Right lobe of liver (tissue), 6 donors: ENCODE measurements around the gene EEF2. TPM values are rescaled to one million over a fixed set of nuclear protein-coding genes. Genes with fewer than 3 reads are reported as not detected.
A peak's percentile ranks its signal among the peaks of the same experiment; 100 is the strongest.
"Not testable (repeated sequence)": the region's sequence is repeated elsewhere in the genome, so short reads cannot be mapped to it uniquely, and the experiment has no call there.

Experiments used
- ATAC-seq, 4 donors: fragments of 200-7000 bp; cut with Tn5 transposase; one replicate each; pipeline ENCODE4 v1.9.1; 2020; ENCODE audit warnings: mild to moderate bottlenecking in 4 of 4, moderate library complexity in 4 of 4
- DNase-seq, 3 donors: peaks; one replicate each; pipeline ENCODE4 v3.0.0-alpha.2; 2020
- H3K27ac ChIP-seq, 3 donors: fragments of 200-600 bp; one replicate each; pipeline ENCODE4 v1.8.0; 2022
- H3K27me3 ChIP-seq, 2 donors: fragments of 200-600 bp; one replicate each; pipeline ENCODE4 v1.8.0; 2022
- H3K36me3 ChIP-seq, 4 donors: fragments of 200-600 bp; sonication (generic) in 1 of 4; one replicate each; pipeline versions ENCODE4 v1.5.1 to v1.8.0; 2017 to 2022; ENCODE audit warnings: control low read depth in 1 of 4
- H3K4me1 ChIP-seq, 4 donors: fragments of 200-600 bp; sonication (generic) in 1 of 4; one replicate each; pipeline versions ENCODE4 v1.5.1 to v1.8.0; 2017 to 2022; ENCODE audit warnings: control low read depth in 1 of 4
- H3K4me3 ChIP-seq, 3 donors: fragments of 200-600 bp; one replicate each; pipeline ENCODE4 v1.8.0; 2022
- H3K9me3 ChIP-seq, 4 donors: fragments of 200-600 bp; sonication (generic) in 1 of 4; one replicate each; pipeline versions ENCODE4 v1.5.1 to v1.8.0; 2017 to 2022; ENCODE audit warnings: control low read depth in 1 of 4
- CTCF ChIP-seq, 4 donors: fragments of 200-600 bp in 3 of 4; fragments of 450-650 bp in 1 of 4; IDR thresholded peaks; one replicate each; pipeline versions ENCODE4 v1.5.1 to v1.8.0; 2016 to 2022; ENCODE audit warnings: antibody characterized with exemption in 4 of 4, mild to moderate bottlenecking in 2 of 4
- POLR2A ChIP-seq: fragments of 450-650 bp; IDR thresholded peaks from one replicate; pipeline ENCODE4 v1.6.1; 2017; ENCODE audit warnings: antibody characterized with exemption, mild to moderate bottlenecking
- WGBS: methylation state at CpG from one replicate; pipeline ENCODE4 v1.1.6; 2018; ENCODE audit warnings: low coverage, low lambda C conversion rate; ENCODE audit not compliant: insufficient coverage; ENCODE audit errors: missing lambda C conversion rate; 5-methylcytosine and 5-hydroxymethylcytosine counted together
- intact Hi-C, 2 donors: fragments of 100-400 bp; cut with DNase I; formaldehyde crosslinking; loops; one replicate each; pipeline versions ENCODE4 v1.11.2 to v1.14.1; 2022
- total RNA-seq, 6 experiments: library from RNA; depleted of rRNA in 2 of 6; stranded (reverse); fragments of >200 nt in 2 of 6; fragmentation: NEBNext Ultra II Directional in 3 of 6; extraction: Animal tissue kit (Norgen Biotek cat#: 25700) in 3 of 6; gene quantifications; one replicate each; pipeline versions ENCODE4 v1.1.0 to v1.2.4, GENCODE V29; 2016 to 2023
- donor health status: DM: no; HTN: yes; CAD: no.
- donor health status: DM: no; HTN: no; CAD: no.
- donor health status: DM: no; HTN: no; CAD: no.
- donor health status: DM: no; HTN: yes; CAD: no.
- donor health status: DM: no; HTN: yes; CAD: no.

EEF2 gene
- total RNA-seq, 6 experiments from 2014 or later = 933 to 1,231 (median 1,031) TPM

- Histone ChIP-seq H3K36me3 (peaks cover 9 to 65% (median 25%) of the 10 kb centered on the region in 4 donors), H3K4me1 (no peaks in the 10 kb centered on the region), H3K27ac (no peak overlapping the region), H3K4me3 (no peak overlapping the region), H3K27me3 (no peaks in the 10 kb centered on the region), H3K9me3 (no peaks in the 10 kb centered on the region)
- ATAC-seq (no peak), DNase-seq (no peak)
- intact Hi-C loops = no loop called here
- TF ChIP-seq POLR2A (no peak), CTCF (IDR thresholded peaks at IDR 0.05) (no peak)
- WGBS = 100% methylated on average over 2 of the region's 15 CpGs
Measured at GRCh38 chr19:3959766-3960131, 25.5 kb downstream of the EEF2 start.

- no peak overlapping the region for H3K27ac ChIP-seq
- no peaks in the 10 kb centered on the region for H3K4me1 ChIP-seq
- intact Hi-C loops = no loop called here
- H3K9me3 ChIP-seq = no peaks in the 10 kb centered on the region
- H3K36me3 ChIP-seq = peaks cover 9 to 62% (median 25%) of the 10 kb centered on the region in 4 donors
- ATAC-seq = peak in 2 of 4 donors; percentile 10 to 20
- TF ChIP-seq POLR2A (no peak), CTCF (IDR thresholded peaks at IDR 0.05) (no peak)
- H3K4me3 ChIP-seq = no peak overlapping the region
- no peak for DNase-seq
- 100% methylated on average over 2 of the region's 86 CpGs for WGBS
- no peaks in the 10 kb centered on the region for H3K27me3 ChIP-seq
Measured at GRCh38 chr19:3958836-3959765, 26.2 kb downstream of the EEF2 start.

GRCh38 chr19:3955688-3956087, 29.6 kb downstream of the EEF2 start:
- peaks cover 0 to 31% (median 9%) of the 10 kb centered on the region in 4 donors for H3K36me3 ChIP-seq
- 100% methylated on average over 1 of the region's 10 CpGs for WGBS
- no peak overlapping the region for H3K27ac ChIP-seq
- intact Hi-C loops = no loop called here
- ATAC-seq (no peak), DNase-seq (no peak)
- H3K27me3 ChIP-seq = no peaks in the 10 kb centered on the region
- H3K4me3 ChIP-seq = no peak overlapping the region
- H3K4me1 ChIP-seq = no peaks in the 10 kb centered on the region
- TF ChIP-seq POLR2A (no peak), CTCF (IDR thresholded peaks at IDR 0.05) (no peak)
- H3K9me3 ChIP-seq = no peaks in the 10 kb centered on the region

GRCh38 chr19:3955276-3955675, 30.0 kb downstream of the EEF2 start:
- peaks cover 0 to 28% (median 8%) of the 10 kb centered on the region in 4 donors for H3K36me3 ChIP-seq
- not testable (repeated sequence) for H3K27me3 ChIP-seq

GRCh38 chr19:3954107-3954506, 31.2 kb downstream of the EEF2 start:
- ATAC-seq = no peak

More at GRCh38 chr19:3955276-3955675, 30.0 kb downstream of the EEF2 start:
- WGBS = 88% methylated on average over 13 of the region's 13 CpGs
- intact Hi-C loops, ATAC-seq, H3K27ac ChIP-seq, H3K9me3 ChIP-seq, H3K4me1 ChIP-seq, H3K4me3 ChIP-seq, DNase-seq: not testable (repeated sequence)

GRCh38 chr19:3952755-3953276, 32.4 kb downstream of the EEF2 start:
- H3K27ac ChIP-seq, H3K36me3 ChIP-seq, H3K27me3 ChIP-seq, H3K9me3 ChIP-seq, DNase-seq, intact Hi-C loops, ATAC-seq, H3K4me1 ChIP-seq, H3K4me3 ChIP-seq: not testable (repeated sequence)
- 89% methylated on average over 6 of the region's 9 CpGs for WGBS

More at GRCh38 chr19:3954107-3954506, 31.2 kb downstream of the EEF2 start:
- Histone ChIP-seq H3K27me3 (no peaks in the 10 kb centered on the region), H3K4me1 (no peaks in the 10 kb centered on the region), H3K36me3 (peaks cover 0 to 16% (median 1%) of the 10 kb centered on the region in 4 donors), H3K27ac (no peak overlapping the region), H3K4me3 (no peak overlapping the region), H3K9me3 (no peaks in the 10 kb centered on the region)
- DNase-seq = no peak
- intact Hi-C loops = no loop called here
- TF ChIP-seq POLR2A = no peak
- no peak for TF ChIP-seq CTCF (IDR thresholded peaks at IDR 0.05)
- no CpG with 5 or more reads among the region's 12 CpGs for WGBS
